GM21447 (cell line): Measurements from ENCODE around the gene COG4.
"Not testable (repeated sequence)": the region's sequence is repeated elsewhere in the genome, so short reads cannot be mapped to it uniquely, and the experiment has no call there.

ENCODE experiments used
- ATAC-seq: cut with Tn5 transposase; IDR thresholded peaks from one replicate; pipeline ENCODE4 v1.9.1; 2021; ENCODE audit not compliant: unreplicated experiment

Gene COG4

GRCh38 chr16:70457446-70458166 lies 65.7 kb downstream of the COG4 start:
- no peak for ATAC-seq

GRCh38 chr16:70455910-70456309 lies 67.4 kb downstream of the COG4 start:
- ATAC-seq, result no peak

GRCh38 chr16:70454222-70455034 lies 68.9 kb downstream of the COG4 start, which contains the start of gene FCSK:
Gene FCSK (plus strand): TSS chr16:70454595. CDS start chr16:70463191, 8,596 bp downstream.
- peak; percentile 81 for ATAC-seq

- ATAC-seq, result no peak
Observed at GRCh38 chr16:70453892-70454221, 69.5 kb downstream of the COG4 start.

- no peak for ATAC-seq
Observed at GRCh38 chr16:70453117-70453891, 70.0 kb downstream of the COG4 start.

GRCh38 chr16:70451004-70451340 lies 72.4 kb downstream of the COG4 start:
- not testable (repeated sequence) for ATAC-seq

GRCh38 chr16:70450142-70451003 lies 73.0 kb downstream of the COG4 start:
- ATAC-seq, result not testable (repeated sequence)

- ATAC-seq, result no peak
Observed at GRCh38 chr16:70448075-70448474, 75.3 kb downstream of the COG4 start.

- ATAC-seq, result no peak
Observed at GRCh38 chr16:70444249-70445063, 78.9 kb downstream of the COG4 start.

GRCh38 chr16:70442344-70442743 lies 81.0 kb downstream of the COG4 start:
- ATAC-seq, result no peak

GRCh38 chr16:70441406-70441990 lies 81.9 kb downstream of the COG4 start:
- no peak for ATAC-seq

GRCh38 chr16:70440009-70440692 lies 83.2 kb downstream of the COG4 start:
- ATAC-seq, result no peak

- peak; percentile 75 for ATAC-seq
Observed at GRCh38 chr16:70438969-70439862, 84.1 kb downstream of the COG4 start, which contains the start of gene ST3GAL2. Gene ST3GAL2 (minus strand): TSS chr16:70439100. CDS start chr16:70398530, 40,570 bp downstream.

- ATAC-seq, result peak; percentile 13
Observed at GRCh38 chr16:70438585-70438968, 84.8 kb downstream of the COG4 start.

- ATAC-seq, result no peak
Observed at GRCh38 chr16:70437582-70438557, 85.5 kb downstream of the COG4 start.

GRCh38 chr16:70437017-70437581 lies 86.3 kb downstream of the COG4 start:
- no peak for ATAC-seq
